ENCODE data around the gene NCKAP5L.

The NCKAP5L gene

GRCh38 chr12:49800421-49801140 is 27.6 kb downstream of the NCKAP5L start:
- DNase-seq (ENCODE audit: low read depth) = no peak
- no peak overlapping the region for H3K4me3 ChIP-seq (ENCODE audit: low read depth, low read length)
- TF ChIP-seq, protein P1, sequence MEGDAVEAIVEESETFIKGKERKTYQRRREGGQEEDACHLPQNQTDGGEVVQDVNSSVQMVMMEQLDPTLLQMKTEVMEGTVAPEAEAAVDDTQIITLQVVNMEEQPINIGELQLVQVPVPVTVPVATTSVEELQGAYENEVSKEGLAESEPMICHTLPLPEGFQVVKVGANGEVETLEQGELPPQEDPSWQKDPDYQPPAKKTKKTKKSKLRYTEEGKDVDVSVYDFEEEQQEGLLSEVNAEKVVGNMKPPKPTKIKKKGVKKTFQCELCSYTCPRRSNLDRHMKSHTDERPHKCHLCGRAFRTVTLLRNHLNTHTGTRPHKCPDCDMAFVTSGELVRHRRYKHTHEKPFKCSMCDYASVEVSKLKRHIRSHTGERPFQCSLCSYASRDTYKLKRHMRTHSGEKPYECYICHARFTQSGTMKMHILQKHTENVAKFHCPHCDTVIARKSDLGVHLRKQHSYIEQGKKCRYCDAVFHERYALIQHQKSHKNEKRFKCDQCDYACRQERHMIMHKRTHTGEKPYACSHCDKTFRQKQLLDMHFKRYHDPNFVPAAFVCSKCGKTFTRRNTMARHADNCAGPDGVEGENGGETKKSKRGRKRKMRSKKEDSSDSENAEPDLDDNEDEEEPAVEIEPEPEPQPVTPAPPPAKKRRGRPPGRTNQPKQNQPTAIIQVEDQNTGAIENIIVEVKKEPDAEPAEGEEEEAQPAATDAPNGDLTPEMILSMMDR (IDR thresholded peaks at IDR 0.05; ENCODE audit: insufficient read depth, low read depth, low read length, missing control alignments) = no peak

GRCh38 chr12:49798934-49799333 is 29.3 kb downstream of the NCKAP5L start:
- no peak for DNase-seq (ENCODE audit: low read depth)
- TF ChIP-seq, protein P1 (IDR thresholded peaks at IDR 0.05; ENCODE audit: insufficient read depth, low read depth, low read length, missing control alignments) = no peak
- no peak overlapping the region for H3K4me3 ChIP-seq (ENCODE audit: low read depth, low read length)

GRCh38 chr12:49798248-49798647 is 30.0 kb downstream of the NCKAP5L start:
- TF ChIP-seq, protein P1 (IDR thresholded peaks at IDR 0.05; ENCODE audit: insufficient read depth, low read depth, low read length, missing control alignments) = no peak
- no peak overlapping the region for H3K4me3 ChIP-seq (ENCODE audit: low read depth, low read length)
- DNase-seq (ENCODE audit: low read depth) = no peak

- DNase-seq (ENCODE audit: low read depth) = no peak
- no peak overlapping the region for H3K4me3 ChIP-seq (ENCODE audit: low read depth, low read length)
- TF ChIP-seq, protein P1 (IDR thresholded peaks at IDR 0.05; ENCODE audit: insufficient read depth, low read depth, low read length, missing control alignments) = no peak
Observed at GRCh38 chr12:49797449-49797776, 30.8 kb downstream of the NCKAP5L start.

- TF ChIP-seq, protein P1 (IDR thresholded peaks at IDR 0.05; ENCODE audit: insufficient read depth, low read depth, low read length, missing control alignments) = no peak
- no peak overlapping the region for H3K4me3 ChIP-seq (ENCODE audit: low read depth, low read length)
- no peak for DNase-seq (ENCODE audit: low read depth)
Observed at GRCh38 chr12:49796606-49797448, 31.4 kb downstream of the NCKAP5L start.

DNA sequence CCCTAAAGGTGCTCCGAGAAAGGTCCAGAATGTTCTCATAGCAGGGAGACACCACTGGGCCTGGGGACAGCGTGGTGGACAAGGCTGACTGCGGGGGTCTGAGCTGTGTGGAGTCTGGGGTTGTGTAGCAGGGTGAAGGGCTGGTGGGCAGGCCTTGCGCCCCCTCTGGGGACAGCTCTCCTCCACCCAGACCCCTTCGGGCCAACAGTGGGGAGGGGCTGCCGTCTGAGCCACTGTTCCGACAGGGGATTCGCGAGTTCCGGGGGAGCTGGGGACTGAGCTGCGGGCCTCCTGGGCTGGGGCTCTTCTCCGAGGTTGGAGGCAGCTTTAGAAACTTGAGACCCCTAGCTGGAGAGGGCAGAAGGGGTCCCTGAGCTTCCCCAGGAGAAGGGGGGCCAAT is 32.1 kb downstream of the NCKAP5L start:
- H3K4me3 ChIP-seq (ENCODE audit: low read depth, low read length) = no peak overlapping the region
- TF ChIP-seq, protein P1 (IDR thresholded peaks at IDR 0.05; ENCODE audit: insufficient read depth, low read depth, low read length, missing control alignments) = no peak
- no peak for DNase-seq (ENCODE audit: low read depth)

Data from GM12865 (cell line).